ENCODE measurements around the gene ARSH.

DNA sequence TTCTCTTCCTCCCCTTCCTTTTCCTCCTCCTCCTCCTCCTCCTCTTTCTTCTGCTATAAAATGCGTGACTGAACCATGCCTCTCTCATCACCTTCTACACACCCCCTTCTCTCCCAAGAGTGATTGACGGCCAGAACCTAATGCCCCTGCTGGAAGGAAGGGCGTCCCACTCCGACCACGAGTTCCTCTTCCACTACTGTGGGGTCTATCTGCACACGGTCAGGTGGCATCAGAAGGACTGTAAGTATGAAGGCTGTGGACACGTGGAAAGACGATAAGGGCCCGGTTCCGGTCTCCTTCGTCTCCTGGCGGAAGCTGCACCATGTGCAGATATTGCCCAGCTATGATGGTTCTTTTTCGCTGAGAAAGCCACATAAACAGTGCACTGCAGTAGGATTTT, 22.8 kb downstream of the ARSH start:
- no peak for TF ChIP-seq NR2F2 (IDR thresholded peaks at IDR 0.05)
- no peak for TF ChIP-seq TAF1 (conservative IDR thresholded peaks at IDR 0.05)
- TF ChIP-seq YY1 (IDR thresholded peaks at IDR 0.05), result no peak

All from liver (tissue), 2 donors.